Esophagus muscularis mucosa (tissue), 4 donors: ENCODE results near the gene ANLN. TPM values are rescaled to one million over a fixed set of nuclear protein-coding genes. Genes with fewer than 3 reads are reported as not detected.
A peak's percentile ranks its signal among the peaks of the same experiment; 100 is the strongest.
"Not testable (repeated sequence)": the region's sequence is repeated elsewhere in the genome, so short reads cannot be mapped to it uniquely, and the experiment has no call there.

Source experiments
- DNase-seq: peaks from one replicate; pipeline ENCODE4 v3.0.0-alpha.2; 2017; ENCODE audit errors: extremely low spot score
- H3K27ac ChIP-seq, 4 donors: fragments of 200-600 bp; sonication (generic); replicated peaks in 1 of 4; 1 replicate in 3 of 4; 2 replicates in 1 of 4; pipeline ENCODE4 v1.5.1; 2016 to 2019; ENCODE audit warnings: mild to moderate bottlenecking in 1 of 4
- H3K27me3 ChIP-seq, 4 donors: fragments of 200-600 bp; sonication (generic); one replicate each; pipeline versions ENCODE4 v1.5.1 to v1.6.0; 2016 to 2019
- H3K36me3 ChIP-seq, 4 donors: fragments of 200-600 bp; sonication (generic); one replicate each; pipeline ENCODE4 v1.5.1; 2016 to 2019
- H3K4me1 ChIP-seq, 4 donors: fragments of 200-600 bp; sonication (generic); one replicate each; pipeline ENCODE4 v1.5.1; 2016 to 2019
- H3K4me3 ChIP-seq, 4 donors: fragments of 200-600 bp; sonication (generic); 1 replicate in 2 of 4; 2 replicates in 2 of 4; pipeline ENCODE4 v1.5.1; 2016 to 2019; ENCODE audit warnings: mild to moderate bottlenecking in 4 of 4, moderate library complexity in 1 of 4
- H3K9me3 ChIP-seq, 4 donors: fragments of 200-600 bp; sonication (generic); 1 replicate in 3 of 4; 2 replicates in 1 of 4; pipeline ENCODE4 v1.5.1; 2016 to 2019
- CTCF ChIP-seq, 3 experiments: fragments of 200-600 bp in 2 of 3; fragments of 450-650 bp in 1 of 3; sonication (generic) in 2 of 3; IDR thresholded peaks; one replicate each; pipeline ENCODE4 v1.5.1; 2017 to 2019; ENCODE audit warnings: antibody characterized with exemption in 3 of 3, mild to moderate bottlenecking in 2 of 3, moderate library complexity in 1 of 3
- EP300 ChIP-seq: sonication (generic); formaldehyde crosslinking; IDR thresholded peaks from one replicate; pipeline ENCODE4 v1.6.1; 2017; ENCODE audit warnings: antibody characterized with exemption
- POLR2A ChIP-seq: fragments of 450-650 bp; IDR thresholded peaks from one replicate; pipeline ENCODE4 v1.6.1; 2017; ENCODE audit warnings: antibody characterized with exemption, moderate library complexity, mild to moderate bottlenecking, low read depth
- POLR2AphosphoS5 ChIP-seq, 2 donors: sonication (generic); formaldehyde crosslinking; IDR thresholded peaks; one replicate each; pipeline ENCODE4 v1.6.1; 2017; ENCODE audit warnings: antibody characterized with exemption in 2 of 2
- WGBS: methylation state at CpG from one replicate; pipeline ENCODE4 v1.1.5; 2018; 5-methylcytosine and 5-hydroxymethylcytosine counted together
- intact Hi-C: fragments of 100-400 bp; cut with DNase I; formaldehyde crosslinking; loops from one replicate; pipeline ENCODE4 v1.15.1; 2023
- total RNA-seq, 4 donors: library from RNA; depleted of rRNA; stranded (reverse); fragments of >200 nt; gene quantifications; one replicate each; pipeline versions ENCODE4 v1.1.0 to v1.2.1, GENCODE V29; 2016

The ANLN gene
- total RNA-seq, 4 donors from 2014 or later = 4.1 to 11.2 (median 8.0) TPM

GRCh38 chr7:36490419-36490830 is 100.8 kb downstream of the ANLN start:
- H3K27me3 ChIP-seq = no peaks in the 10 kb centered on the region
- intact Hi-C loops = no loop called here
- WGBS = 44% methylated on average over 3 of the region's 3 CpGs

GRCh38 chr7:36491317-36491716 is 101.7 kb downstream of the ANLN start:
- Histone ChIP-seq H3K27ac (no peak overlapping the region), H3K9me3 (no peaks in the 10 kb centered on the region), H3K36me3 (no peaks in the 10 kb centered on the region), H3K4me1 (peaks cover 0 to 8% (median 4%) of the 10 kb centered on the region in 4 donors), H3K4me3 (no peak overlapping the region), H3K27me3 (no peaks in the 10 kb centered on the region)
- no peak for DNase-seq
- intact Hi-C loops = no loop called here
- WGBS = 88% methylated on average over 3 of the region's 3 CpGs
- TF ChIP-seq POLR2AphosphoS5 (IDR thresholded peaks at IDR 0.05) (no peak), EP300 (no peak), CTCF (IDR thresholded peaks at IDR 0.05) (no peak), POLR2A (no peak)

More at GRCh38 chr7:36490419-36490830, 100.8 kb downstream of the ANLN start:
- peaks cover 0 to 8% (median 4%) of the 10 kb centered on the region in 4 donors for H3K4me1 ChIP-seq
- DNase-seq = peak; percentile 77
- TF ChIP-seq CTCF (IDR thresholded peaks at IDR 0.05) = no peak
- no peak for TF ChIP-seq EP300
- no peak for TF ChIP-seq POLR2A
- TF ChIP-seq POLR2AphosphoS5 (IDR thresholded peaks at IDR 0.05) = no peak
- H3K9me3 ChIP-seq = no peaks in the 10 kb centered on the region
- H3K27ac ChIP-seq = no peak overlapping the region
- no peaks in the 10 kb centered on the region for H3K36me3 ChIP-seq
- no peak overlapping the region for H3K4me3 ChIP-seq

- Histone ChIP-seq H3K9me3 (no peaks in the 10 kb centered on the region), H3K27me3 (peaks cover 0 to 4% (median 0%) of the 10 kb centered on the region in 4 donors), H3K27ac (no peak overlapping the region), H3K4me1 (no peaks in the 10 kb centered on the region), H3K4me3 (no peak overlapping the region), H3K36me3 (no peaks in the 10 kb centered on the region)
- TF ChIP-seq POLR2AphosphoS5 (IDR thresholded peaks at IDR 0.05) (no peak), EP300 (no peak), CTCF (IDR thresholded peaks at IDR 0.05) (no peak), POLR2A (no peak)
- WGBS = 83% methylated on average over 6 of the region's 6 CpGs
- no peak for DNase-seq
- intact Hi-C loops = no loop called here
These were observed 106.9 kb downstream of the ANLN start for GRCh38 chr7:36496576-36496975.

- H3K27ac ChIP-seq, H3K9me3 ChIP-seq, H3K4me3 ChIP-seq, H3K27me3 ChIP-seq, intact Hi-C loops, H3K4me1 ChIP-seq, H3K36me3 ChIP-seq: not testable (repeated sequence)
- DNase-seq = peak; percentile 31
- 89% methylated on average over 6 of the region's 6 CpGs for WGBS
These were observed 107.5 kb downstream of the ANLN start for GRCh38 chr7:36497176-36497575.

GRCh38 chr7:36497775-36498174 is 108.1 kb downstream of the ANLN start:
- Histone ChIP-seq H3K27me3 (peaks cover 0 to 4% (median 0%) of the 10 kb centered on the region in 4 donors), H3K27ac (no peak overlapping the region), H3K9me3 (no peaks in the 10 kb centered on the region), H3K36me3 (no peaks in the 10 kb centered on the region), H3K4me1 (no peaks in the 10 kb centered on the region), H3K4me3 (no peak overlapping the region)
- DNase-seq = no peak
- 58% methylated on average over 4 of the region's 4 CpGs for WGBS
- TF ChIP-seq POLR2AphosphoS5 (IDR thresholded peaks at IDR 0.05) (no peak), POLR2A (no peak), CTCF (IDR thresholded peaks at IDR 0.05) (no peak), EP300 (no peak)
- intact Hi-C loops = no loop called here

Other genes with a start within 250 kb of the ANLN start
- gene EEPD1, start 236.6 kb upstream of the ANLN start, total RNA-seq = 10 to 100 TPM; 18.7 to 27.9 (median 26.6) TPM